Bone marrow (tissue), 2 donors: ENCODE measurements around the gene THEMIS.
"Not testable (repeated sequence)": the region's sequence is repeated elsewhere in the genome, so short reads cannot be mapped to it uniquely, and the experiment has no call there.

Experiments used
- DNase-seq, 2 donors: peaks; one replicate each; lab custom pipeline; 2025; lab: John Stamatoyannopoulos, UW

The THEMIS gene

DNA sequence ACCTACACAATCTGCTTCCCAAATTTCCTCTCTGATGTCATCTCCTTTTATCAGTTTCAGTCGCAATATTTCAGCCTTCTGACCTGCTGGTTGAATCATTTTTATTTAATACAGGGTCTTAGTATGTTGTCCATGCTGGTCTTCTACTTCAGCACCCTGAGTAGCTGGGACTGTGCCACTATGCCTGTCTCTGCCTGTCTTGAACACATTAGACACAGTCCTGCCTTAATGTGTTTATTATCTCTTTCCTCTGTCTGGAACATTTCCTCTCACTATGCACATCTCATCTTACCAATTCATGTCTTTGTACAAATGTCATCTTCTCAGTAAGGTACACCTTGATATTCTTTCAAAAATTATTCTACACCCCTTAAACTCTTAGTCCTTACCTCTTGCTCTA, 106.5 kb downstream of the THEMIS start:
- no peak for DNase-seq

DNA sequence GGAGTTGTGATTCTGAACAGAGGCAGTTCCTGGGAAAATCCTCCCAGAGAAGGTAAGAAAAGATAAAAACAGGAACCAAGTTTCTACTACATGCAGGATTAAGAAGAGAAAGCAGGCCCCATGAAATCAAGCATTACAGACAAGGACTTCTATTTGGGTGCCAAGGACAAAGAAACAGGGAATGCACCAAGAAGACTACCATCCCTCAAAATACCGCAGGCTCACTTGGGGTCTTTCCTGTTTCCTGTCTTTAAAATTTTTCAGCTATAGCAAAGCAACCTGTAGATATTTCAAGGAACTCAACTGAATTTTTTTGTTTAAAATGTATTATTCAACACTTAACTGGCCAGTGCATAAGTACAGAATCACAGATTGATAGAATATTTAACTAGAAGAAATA, 107.5 kb downstream of the THEMIS start:
- no peak for DNase-seq

DNA sequence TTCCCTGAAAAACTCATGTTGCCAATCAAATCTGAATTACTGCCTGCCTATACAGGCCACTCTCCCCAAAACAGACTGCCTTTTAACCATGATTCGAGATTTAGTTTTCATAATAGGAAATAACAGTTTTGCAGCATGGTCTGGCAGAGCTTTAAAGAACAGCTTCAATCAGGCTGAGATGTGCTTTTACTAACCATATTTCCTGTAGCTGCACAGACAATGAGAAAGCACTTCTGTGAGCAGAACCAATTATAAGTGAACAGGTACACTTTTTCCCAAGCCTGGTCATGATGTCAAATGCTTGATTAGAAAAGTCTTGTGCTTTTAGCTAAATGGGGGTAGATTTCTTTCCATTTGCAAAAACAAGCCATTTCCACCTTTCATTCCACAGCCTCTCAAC, 108.2 kb downstream of the THEMIS start:
- DNase-seq: no peak

DNA sequence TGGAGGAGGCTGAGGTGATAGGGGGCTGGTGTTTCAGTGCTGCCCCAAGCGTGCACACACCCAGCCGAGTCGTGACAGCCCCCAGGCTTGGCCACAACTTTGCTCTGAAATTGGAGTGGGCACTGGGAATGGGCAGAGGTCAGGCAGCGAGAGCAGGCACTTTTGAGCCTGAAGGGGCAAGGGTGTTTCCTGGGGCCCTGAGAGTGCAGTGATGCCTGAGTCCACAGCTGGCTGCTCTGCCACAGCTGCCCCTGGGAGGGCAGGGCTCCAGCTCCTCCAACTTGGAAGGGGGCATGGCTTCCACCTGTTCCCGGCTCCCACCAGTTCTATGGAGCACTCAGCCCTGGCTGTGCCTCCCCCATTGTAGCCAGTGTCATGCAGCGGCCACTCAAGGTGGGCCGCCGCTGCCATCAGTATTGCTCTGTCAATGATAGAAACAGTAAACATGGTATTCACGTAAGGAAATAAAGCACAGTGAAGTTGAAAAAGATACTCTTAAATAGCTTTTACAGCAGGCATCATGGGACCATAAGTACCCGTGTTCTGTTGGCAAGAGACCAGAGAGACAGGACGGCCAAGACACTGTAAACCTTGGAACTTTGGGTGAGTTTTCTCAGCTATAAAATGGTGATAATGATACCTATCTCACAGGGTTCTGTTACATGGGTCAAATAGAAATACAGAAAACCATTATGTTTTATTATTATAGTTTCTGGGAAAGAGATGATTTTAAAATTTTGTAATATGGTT, 108.9 kb downstream of the THEMIS start:
- no peak for DNase-seq

DNA sequence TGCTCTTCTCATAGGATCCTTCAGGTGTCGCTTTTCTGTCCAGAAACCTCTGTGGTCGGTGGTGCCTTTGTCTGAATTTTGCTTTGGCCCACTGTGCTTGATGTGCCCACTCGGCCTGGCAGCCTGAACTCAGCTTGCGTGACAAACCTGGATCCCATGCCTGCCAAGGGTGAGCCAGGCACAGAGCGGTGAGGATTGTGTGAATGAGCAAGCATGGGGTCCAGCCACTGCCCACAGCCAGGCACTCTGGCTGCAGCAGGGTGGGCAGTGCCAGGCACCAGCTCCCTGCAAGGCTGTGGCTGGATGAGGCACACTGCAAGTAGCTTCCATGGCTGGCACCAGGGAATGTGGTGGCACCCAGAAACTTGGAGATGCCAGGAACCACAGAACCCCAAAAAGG, 110.3 kb downstream of the THEMIS start:
- no peak for DNase-seq

DNA sequence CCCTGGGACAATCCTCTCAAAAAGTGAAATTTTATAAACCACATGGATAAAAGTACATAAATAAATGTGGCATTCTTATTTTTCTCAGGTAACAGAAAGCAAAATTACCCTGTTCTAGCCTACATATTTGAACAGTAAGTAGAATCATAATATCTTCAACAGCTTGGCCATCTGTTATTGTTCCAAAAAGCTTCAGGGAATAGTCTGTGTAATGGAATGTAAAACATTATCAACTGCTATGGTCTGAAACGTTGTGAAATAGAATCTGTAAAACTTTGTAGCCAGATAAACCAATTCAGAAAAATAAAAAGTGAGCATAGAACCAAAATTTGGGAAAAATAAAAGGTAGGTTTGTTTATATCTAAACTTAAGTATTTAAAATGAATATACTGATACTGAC, 114.7 kb downstream of the THEMIS start:
- no peak for DNase-seq

DNA sequence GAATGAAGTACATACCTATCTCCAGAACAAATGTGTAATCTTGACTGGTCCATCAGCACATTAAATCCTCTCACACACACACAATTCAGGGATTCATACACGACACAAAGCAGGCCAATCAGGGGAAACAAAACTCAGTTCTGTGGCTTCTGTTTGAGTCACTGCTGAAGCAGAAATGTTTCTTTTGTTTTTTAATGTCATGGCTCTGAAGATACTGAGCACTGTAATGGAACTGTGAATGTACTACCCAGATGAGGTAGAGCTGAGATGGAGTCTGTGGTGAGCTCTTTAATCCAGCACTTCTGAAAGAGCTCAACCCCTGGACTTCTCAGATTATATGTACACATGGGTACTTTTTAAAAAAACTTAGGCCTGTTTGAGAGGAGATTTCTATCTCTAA, 116.4 kb downstream of the THEMIS start:
- no peak for DNase-seq

DNA sequence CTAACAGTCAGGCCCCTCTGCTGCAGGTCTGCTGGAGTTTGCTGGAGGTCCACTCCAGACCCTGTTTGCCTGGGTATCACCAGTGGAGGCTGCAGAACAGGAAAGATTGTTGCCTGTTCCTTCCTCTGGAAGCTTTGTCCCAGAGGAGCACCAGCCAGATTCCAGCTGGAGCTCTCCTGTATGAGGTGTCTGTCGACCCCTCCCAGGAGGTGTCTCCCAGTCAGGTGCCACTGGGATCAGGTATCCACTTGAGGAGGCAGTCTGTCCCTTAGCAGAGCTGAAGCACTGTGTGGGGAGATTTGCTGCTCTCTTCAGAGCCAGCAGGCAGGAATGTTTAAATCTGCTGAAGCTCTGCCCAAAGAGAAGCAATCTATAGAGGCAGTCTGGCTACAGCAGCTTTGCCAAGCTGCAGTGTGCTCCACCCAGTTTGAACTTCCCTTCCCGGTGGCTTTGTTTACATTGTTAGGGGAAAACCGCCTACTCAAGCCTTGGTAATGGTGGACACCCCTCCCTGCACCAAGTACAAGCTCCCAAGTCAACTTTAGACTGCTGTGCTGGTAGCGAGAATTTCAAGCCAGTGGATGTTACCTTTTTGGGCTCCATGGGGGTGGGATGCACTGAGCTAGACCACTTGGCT, 119.1 kb downstream of the THEMIS start:
- DNase-seq: not testable (repeated sequence)

DNA sequence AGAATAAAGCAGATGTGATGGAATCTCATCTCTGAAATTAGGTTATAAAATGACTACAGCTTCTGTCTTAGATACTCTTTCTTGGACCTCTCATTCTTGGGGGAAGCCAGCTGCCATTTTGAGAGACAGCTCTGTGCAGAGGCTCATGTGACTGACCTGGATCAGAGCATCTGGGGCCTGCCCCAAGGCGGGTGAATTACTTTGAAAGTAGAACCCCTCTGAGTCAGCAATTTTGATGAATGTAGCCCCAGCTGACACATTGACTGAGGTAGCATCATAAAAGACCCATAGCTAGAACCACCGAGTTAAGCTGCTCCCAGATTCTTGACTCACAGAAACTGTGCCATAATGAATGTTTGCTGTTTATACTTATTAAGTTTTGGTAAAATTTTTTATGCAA, 124.5 kb downstream of the THEMIS start:
- DNase-seq: no peak

DNA sequence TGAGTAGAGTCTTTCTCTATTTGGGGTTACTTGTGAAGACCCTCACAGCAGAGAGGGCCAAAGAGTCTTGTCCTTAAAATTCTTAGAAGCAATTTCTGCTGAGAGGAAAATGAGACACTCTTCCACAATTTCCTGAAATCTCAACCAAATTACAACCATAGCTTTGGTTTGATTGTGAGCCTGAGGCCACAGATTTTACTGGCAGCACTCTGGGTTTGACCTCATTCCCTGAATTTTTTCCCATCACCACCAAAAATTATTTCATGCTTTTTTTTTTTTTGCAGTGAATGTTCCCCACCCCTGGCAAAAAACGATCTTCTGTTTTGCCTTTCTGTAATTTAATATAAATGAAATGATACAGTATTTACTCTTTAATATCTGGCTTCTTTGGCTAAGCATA, 125.5 kb downstream of the THEMIS start:
- no peak for DNase-seq

DNA sequence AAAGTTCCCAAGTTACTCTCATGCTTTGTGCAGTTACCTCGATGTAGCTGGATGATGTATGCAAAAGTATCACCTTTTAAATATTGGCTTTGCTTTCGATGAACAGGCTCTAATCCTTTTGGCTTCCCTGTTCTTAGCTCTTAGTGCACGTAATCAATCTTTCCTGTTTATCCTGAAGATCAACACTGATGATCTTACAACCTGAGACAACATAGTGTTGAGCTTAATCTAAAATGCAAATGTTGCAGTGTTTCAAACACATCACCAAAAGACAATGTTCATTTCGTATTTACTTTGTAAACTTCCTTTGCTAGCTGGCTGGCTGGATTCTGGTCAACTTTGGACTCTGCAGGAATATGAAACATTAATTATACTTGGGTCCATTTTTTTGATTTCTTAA, 132.1 kb downstream of the THEMIS start:
- no peak for DNase-seq

DNA sequence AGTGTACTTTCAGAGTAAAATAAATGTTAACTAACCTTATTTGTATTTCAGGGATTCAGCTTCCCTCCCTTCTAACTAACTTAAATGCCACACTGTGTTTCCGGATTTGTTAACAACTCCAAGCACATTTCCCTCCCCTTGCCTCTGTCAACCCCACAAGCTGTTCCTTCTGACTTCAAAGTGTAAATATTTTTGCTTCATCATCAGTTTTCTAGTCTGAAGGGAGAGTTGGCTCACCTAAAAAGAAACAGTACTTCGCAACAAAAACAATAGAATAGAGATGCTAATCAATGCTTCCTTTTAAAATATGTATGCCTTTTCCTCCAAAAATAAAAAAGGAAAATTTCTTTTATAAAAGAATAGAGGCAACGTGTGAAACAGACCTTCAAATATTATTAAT, 132.6 kb downstream of the THEMIS start:
- no peak for DNase-seq

DNA sequence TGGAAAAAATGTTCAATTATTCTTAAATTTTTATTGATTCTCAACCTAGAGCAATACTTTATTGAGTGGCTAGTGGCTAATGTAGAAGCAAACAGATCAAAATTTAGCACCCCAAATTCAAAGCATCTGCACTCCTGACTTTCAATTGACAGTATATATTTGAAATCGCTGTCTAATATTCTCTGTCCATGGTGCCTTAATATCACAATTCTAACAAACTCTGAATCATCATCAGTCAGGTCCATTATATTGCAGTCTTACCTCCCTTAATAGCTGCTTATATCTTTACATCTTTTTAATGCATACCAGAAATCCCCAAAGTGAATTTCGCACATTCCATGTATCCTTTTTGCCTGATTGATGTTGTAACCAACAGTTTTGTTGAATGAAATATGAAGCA, 134.9 kb downstream of the THEMIS start:
- no peak for DNase-seq

DNA sequence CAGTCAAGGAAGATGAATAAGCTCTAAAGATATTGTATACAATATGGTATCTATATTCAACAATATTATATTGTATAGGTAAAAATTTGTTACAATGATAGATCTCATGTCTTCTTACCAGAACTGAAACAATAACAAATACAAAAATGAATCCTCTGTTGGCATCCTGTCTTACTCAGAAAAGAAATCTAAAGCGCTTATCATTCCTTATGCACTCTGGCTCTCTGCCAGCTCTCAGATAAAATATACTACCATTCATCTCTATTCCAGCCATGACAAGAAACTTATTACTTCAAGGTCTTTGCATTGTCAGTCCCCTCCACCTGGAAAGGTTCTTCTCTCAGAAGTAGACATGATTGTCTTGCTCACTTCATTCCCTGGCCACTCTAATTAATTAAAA, 138.6 kb downstream of the THEMIS start:
- DNase-seq: no peak

DNA sequence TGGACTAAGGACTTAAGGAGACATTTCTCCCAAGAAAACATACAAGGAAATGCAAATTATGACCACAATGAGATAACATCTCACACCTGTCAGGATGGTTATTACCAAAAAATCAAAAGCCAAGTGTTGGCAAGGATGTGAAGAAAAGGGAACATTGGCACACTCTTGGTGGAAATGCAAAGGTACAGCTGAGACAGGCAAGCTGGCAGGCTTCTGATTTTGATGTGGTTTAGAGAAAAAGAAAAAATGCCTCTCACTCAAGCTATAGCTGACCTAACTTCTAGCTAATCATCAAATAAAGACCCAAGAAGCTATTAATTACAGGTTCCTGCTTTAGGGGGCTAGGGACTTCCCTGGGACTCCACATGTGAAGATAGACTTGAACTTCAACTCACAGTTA, 139.8 kb downstream of the THEMIS start:
- no peak for DNase-seq

DNA sequence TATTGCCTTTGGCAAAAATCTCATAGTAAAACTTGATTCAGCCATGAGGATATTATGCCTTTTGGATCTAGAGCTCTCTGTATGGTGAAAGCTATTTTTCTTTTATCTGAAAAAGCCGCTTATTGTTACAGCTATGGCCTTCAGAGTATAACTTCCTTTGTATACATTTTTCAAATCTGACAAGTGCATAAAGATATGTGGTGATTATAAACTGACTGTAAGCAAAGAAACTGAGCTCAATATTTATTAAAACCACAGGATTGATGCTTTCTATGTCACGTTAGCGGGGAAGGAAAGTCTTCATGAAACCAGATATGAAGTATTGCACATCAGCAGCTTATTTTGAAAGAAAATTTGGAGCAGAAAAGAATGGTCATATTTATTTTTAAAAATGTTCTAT, 151.8 kb downstream of the THEMIS start:
- DNase-seq: no peak

DNA sequence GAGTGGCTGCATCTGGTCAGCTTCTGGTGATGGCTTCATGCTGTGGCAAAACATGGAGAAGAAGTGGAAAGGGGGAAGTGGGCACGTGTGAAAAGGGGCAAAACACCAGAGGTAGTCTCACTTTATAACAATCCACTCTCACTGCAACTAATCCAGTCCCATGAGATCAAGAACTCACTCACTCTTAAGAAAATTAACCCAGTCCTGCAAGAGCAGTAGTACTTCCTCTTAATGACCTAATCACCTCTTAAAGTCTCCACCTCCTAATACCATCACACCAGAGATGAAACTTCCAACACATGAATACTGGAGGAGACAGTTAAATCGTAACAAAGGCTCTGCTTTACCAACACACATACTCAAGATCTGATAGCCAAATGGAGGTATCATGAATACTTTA, 152.6 kb downstream of the THEMIS start:
- no peak for DNase-seq

DNA sequence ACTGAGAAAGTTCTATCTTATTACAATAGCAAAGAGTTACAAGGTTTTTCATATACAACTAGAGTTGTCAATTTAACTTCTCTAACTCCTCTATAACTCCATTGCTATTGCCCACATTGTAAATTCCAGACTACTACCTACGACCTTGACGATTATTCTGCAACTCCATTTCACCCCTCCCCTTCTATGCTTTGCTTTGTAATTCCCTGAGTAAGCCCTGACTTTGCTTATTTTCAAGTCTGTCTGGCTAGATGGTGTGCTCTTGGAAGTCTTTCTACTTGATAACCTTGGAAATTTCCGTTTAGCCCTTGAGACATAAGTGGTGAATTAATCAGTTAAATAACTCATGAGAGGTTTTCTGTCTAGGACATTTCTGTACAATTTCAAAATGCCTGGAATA, 162.4 kb downstream of the THEMIS start:
- DNase-seq: no peak

DNA sequence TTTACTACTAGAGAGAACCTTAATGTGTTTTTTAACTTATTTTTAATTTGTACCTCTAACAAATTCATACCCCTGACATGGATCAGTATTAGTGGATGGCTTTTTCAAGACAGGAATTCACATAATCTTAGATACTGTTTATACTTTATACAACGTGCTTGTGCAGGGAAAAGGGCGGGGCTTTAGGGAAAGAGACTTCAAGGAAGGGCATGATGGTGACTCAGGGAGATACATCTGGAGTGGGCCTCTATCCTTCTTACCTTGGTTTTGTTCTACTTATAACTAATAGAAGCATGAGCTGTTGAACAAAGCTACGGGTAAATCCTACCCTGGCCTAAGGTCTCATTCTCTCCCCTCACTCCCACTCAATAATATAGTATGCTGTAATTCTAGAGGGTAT, 163.1 kb downstream of the THEMIS start:
- no peak for DNase-seq

DNA sequence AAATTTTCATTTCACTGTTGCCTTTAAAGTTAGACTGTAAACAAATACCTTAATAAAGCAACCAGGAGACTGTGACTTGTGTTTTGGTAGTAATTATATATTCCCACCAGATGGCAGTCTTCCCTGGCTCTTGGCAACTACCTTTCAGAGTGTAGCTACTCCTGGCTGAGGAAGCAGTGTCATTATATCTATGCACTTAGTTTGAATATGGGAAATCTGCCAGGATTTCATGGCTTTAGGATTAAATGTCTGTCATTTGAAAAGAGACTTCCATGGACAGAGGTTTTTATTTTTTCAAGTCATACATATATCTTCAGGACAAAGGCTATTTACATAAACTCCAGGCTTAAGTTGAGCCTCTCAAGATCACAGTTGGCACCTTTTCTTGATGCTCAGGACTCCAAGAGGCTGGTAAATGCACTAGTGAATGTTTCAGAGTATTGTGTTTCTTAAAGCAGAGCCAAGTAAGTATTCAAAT, 163.8 kb downstream of the THEMIS start:
- peak in 1 of 2 donors; percentile 28 for DNase-seq

DNA sequence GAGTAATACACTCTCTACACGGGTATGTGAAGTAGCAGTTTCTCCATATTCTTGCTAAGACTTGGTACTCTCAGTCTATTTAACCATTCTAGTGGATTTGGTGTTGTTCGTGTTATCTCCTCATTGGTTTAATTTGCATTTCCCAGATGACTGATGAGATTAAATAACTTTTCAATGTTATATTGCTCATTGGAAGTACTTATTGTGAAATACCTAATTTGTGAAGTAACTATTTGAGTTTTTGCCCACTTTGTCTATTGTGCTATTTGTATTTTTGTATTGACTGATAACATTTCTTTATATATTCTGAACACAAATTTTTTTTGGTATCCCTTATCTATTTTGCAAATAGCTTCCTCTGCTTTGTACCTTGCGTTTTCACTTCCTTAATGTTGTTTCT, 167.9 kb downstream of the THEMIS start:
- DNase-seq: no peak

DNA sequence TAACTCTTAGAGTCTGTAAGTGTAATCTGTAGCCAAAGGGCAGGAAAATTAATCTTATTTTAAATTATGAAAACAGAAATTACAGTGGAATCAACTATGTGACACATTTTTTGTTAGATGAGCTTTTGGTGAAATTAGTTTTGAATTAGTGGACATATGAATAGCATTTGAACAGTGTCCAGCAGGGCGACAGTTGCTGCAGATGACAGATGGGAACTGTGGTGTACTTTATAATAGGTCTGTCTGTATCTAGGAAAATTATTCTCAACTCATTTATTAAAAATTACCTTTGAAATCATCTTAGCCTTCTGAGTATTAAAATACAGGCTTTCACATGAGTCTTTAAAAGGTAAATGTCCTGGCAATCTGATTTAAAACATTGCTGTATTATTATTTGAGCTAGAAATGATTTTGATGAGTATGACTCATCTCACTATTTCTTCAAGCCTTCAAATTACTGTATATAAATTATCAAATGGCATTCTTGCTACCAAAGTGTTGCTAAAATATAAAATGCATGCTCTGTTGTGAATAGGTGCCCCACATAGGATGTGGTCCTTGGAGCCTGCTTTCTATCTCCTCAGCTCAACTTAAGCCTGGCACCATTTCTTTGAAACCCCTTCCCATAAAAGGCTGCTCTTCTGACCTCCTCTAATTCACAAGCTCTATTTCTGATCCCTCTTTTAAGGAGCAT, 173.5 kb downstream of the THEMIS start:
- no peak for DNase-seq

DNA sequence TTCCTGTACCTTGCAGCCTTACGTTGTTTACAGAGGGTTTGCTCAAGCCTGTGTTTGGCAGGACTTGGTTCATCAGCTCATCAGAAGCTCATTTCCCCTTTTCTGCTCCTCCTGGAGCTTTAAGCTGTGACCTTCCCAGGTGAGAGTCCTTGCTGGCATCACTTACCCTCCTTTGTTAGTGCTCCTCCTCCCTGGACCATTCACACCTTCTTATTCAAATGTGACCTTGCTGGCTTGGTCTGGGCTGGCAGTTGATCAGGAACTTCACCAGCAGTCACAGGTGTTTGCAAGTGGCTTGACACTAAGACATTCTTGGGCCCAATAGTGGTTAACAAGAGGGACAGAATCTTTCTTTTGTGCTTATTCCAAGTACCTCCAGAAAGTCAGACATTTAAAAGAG, 175.0 kb downstream of the THEMIS start:
- DNase-seq: no peak
